Progenitor cell of endocrine pancreas (in vitro differentiated cells): ENCODE data around the gene FREY1. TPM values are rescaled to one million over a fixed set of nuclear protein-coding genes. Genes with fewer than 3 reads are reported as not detected.

Experiments used
- DNase-seq: peaks from one replicate; pipeline ENCODE4 v3.0.0; 2021; ENCODE audit warnings: low spot score; ENCODE audit not compliant: unreplicated experiment
- H3K27ac Mint-ChIP-seq: 2 replicates; pipeline ENCODE4 v1.8.0; 2021; ENCODE audit warnings: mild to moderate bottlenecking, moderate library complexity, mixed read lengths
- H3K27me3 Mint-ChIP-seq: 2 replicates; pipeline ENCODE4 v1.8.0; 2021; ENCODE audit warnings: mixed read lengths
- H3K36me3 Mint-ChIP-seq: 2 replicates; pipeline ENCODE4 v1.8.0; 2022; ENCODE audit warnings: mixed read lengths; ENCODE audit not compliant: insufficient read depth
- H3K4me1 Mint-ChIP-seq: 2 replicates; pipeline ENCODE4 v1.8.0; 2021; ENCODE audit warnings: low read depth, mixed read lengths
- H3K4me3 Mint-ChIP-seq: 2 replicates; pipeline ENCODE4 v1.8.0; 2021; ENCODE audit warnings: low read depth, mild to moderate bottlenecking, moderate library complexity, mixed read lengths
- H3K9me3 Mint-ChIP-seq: 2 replicates; pipeline ENCODE4 v1.8.0; 2021; ENCODE audit warnings: low read depth, mixed read lengths
- total RNA-seq: library from RNA; stranded (reverse); gene quantifications from 2 replicates; pipeline ENCODE4 v1.2.1, GENCODE V29; 2021
- TF ChIP-seq, protein P1 (sequence below): fragments of 200-600 bp; sonication (generic); IDR thresholded peaks from one replicate; pipeline ENCODE4 v1.5.0; 2021; ENCODE audit warnings: antibody characterized with exemption, mild to moderate bottlenecking; ENCODE audit not compliant: unreplicated experiment

The FREY1 gene
- total RNA-seq, 1 donor from 2014 or later: 3.7 TPM

DNA sequence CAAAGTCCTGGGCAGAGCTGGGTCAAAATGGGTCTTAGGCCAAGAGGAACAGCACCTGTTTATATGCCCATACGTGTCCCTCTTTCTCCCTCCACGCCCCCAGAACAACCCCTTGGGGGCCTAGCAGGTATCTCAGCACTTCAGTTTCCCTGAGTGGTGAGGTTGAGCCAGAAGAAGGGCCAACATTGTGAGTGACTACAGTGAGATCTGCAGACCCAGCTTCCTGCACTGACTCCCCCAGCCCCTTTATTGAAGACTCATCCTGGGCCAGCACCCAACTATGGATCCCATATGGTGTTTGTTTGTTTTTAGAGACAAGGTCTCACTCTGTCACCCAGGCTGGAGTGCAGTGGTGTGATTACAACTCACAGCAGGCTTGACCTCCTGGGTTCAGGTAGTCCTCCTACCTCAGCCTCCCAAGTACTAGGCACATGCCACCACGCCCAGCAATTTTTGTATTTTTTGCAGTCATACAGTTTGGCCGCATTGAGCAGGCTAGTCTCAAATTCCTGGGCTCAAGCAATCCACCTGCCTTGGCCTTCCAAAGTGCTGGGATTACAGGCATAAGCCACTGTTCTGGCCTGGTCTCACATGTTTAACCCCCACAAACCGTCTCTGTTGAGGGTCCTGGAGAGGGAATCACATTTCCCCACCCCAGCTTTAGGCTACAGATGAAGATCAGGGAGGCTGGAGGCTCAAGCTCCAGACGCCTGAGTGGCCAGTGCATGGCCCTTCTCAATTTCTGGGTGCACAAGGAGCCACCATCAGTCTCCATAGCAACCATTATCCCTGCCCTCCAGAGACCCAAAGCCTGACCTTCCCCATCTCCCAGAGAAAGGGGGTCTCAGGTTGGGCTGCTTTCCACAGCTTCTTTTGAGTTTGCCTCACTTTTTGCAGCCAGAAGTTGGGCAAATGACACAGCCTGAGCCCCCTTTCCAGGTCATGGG lies 13.7 kb upstream of the FREY1 start:
- peak overlapping the region; percentile 97 for H3K27ac Mint-ChIP-seq
- no peaks in the 10 kb centered on the region for H3K9me3 Mint-ChIP-seq
- DNase-seq: no peak
- TF ChIP-seq, protein P1, sequence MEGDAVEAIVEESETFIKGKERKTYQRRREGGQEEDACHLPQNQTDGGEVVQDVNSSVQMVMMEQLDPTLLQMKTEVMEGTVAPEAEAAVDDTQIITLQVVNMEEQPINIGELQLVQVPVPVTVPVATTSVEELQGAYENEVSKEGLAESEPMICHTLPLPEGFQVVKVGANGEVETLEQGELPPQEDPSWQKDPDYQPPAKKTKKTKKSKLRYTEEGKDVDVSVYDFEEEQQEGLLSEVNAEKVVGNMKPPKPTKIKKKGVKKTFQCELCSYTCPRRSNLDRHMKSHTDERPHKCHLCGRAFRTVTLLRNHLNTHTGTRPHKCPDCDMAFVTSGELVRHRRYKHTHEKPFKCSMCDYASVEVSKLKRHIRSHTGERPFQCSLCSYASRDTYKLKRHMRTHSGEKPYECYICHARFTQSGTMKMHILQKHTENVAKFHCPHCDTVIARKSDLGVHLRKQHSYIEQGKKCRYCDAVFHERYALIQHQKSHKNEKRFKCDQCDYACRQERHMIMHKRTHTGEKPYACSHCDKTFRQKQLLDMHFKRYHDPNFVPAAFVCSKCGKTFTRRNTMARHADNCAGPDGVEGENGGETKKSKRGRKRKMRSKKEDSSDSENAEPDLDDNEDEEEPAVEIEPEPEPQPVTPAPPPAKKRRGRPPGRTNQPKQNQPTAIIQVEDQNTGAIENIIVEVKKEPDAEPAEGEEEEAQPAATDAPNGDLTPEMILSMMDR: no peak
- no peaks in the 10 kb centered on the region for H3K36me3 Mint-ChIP-seq
- H3K4me3 Mint-ChIP-seq: peak overlapping the region; percentile 74
- H3K27me3 Mint-ChIP-seq: peaks cover 8% of the 10 kb centered on the region
- H3K4me1 Mint-ChIP-seq: peaks cover 26% of the 10 kb centered on the region

DNA sequence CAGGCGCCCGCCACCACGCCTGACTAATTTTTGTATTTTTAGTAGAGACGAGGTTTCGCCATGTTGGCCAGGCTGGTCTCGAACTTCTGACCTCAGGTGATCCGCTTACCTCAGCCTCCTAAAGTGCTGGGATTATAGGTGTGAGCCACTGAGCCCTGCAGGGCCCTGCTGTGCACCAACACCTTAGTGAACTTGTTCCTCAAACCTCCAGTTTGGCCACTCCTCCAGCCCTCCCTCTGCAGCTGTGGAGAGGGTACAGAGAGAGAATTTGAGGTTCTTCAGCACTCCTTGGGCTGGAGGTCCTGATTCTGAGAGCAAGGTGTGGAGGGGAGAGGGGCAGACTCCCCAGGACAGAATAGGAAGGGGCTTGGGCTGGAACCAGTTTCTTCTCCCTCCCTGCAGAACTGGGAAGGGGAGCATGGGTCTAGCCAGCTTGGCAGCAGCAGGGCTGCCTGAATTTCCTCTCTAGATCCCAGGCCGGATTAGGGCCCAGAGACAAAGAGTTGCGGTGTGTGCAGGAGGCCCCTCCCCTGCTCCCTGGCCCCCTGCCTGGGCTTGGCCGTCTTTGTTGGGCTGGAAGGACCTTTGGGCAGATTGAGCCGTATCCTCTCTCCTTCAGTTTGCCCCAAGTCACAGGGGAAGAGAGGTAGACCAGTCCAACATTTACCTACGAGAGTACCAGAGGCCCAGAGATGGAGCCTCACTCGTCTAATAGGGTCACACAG lies 12.9 kb upstream of the FREY1 start:
- Mint-ChIP-seq H3K27me3 (peaks cover 8% of the 10 kb centered on the region), H3K27ac (no peak overlapping the region), H3K4me3 (no peak overlapping the region), H3K4me1 (peaks cover 26% of the 10 kb centered on the region), H3K36me3 (no peaks in the 10 kb centered on the region), H3K9me3 (no peaks in the 10 kb centered on the region)
- TF ChIP-seq, protein P1: no peak
- DNase-seq: no peak

DNA sequence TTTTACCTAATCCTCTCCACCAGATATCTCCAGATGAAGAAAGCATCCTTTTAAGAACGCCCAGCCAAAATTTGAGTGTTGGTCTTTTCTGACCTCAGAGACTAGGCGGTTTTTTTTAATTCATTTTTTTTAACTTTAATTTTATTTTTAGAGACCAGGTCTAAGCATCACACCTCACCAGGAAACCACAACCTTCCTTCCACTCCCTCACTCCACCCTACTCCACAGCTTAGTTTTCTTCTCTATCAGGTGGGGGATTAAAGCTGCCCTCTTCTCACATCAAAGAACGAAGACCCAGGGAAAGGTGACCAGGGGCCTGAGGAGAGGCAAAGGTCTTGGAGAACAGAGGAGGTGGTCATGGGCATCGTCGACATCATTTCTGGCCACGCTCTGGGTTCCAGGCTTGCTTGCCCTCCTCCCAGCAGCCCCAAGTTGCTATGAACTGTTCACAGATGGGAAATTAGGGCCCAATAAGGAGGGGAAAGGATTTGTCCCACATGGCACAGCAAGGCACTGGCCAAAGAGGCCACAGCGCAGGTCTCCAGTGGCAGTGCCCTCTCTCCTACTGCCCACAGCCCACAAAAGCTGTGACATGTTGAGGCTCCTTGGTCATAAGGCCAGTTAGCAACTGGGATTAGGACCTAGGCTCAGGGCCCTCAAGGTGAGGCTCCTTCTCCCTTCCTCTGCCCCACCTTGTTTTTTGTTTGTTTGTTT lies 12.0 kb upstream of the FREY1 start:
- Mint-ChIP-seq H3K9me3 (no peaks in the 10 kb centered on the region), H3K27ac (no peak overlapping the region), H3K27me3 (peaks cover 4% of the 10 kb centered on the region), H3K4me3 (peak overlapping the region; percentile 95), H3K4me1 (peaks cover 24% of the 10 kb centered on the region), H3K36me3 (no peaks in the 10 kb centered on the region)
- DNase-seq: no peak
- TF ChIP-seq, protein P1: no peak

DNA sequence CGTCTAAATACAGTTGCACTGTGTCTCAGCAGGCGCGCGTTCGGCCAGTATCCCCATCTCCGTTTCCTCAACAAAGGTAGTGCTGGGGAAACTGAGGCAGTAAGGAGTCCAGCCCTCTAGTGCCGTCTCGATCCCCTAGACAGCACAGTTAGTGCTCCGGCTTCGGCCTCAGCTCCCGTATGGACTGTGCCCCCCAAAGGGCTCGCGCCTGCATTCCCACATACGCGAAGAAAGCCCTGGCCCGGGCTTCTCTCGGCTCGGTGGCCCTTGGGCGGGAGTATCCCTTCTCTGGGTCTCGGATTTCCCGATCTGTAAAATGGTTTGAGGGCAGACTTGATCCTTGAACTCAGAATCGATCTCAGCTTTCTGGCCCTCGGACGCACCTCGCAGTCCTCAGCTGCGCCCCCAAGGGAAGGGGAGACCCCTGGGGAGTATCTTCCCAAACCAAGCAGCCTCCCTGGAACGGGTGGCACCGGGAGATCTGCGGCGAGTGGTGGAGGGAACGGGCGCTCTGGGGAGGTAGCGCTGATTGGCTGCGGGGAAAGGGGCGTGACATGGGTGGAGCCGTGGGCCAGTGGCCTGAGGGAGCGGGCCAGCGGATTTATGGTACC lies 11.4 kb upstream of the FREY1 start:
- Mint-ChIP-seq H3K27me3 (peaks cover 3% of the 10 kb centered on the region), H3K4me1 (peaks cover 24% of the 10 kb centered on the region), H3K4me3 (peak overlapping the region; percentile 95), H3K27ac (peak overlapping the region; percentile 98), H3K9me3 (no peaks in the 10 kb centered on the region), H3K36me3 (no peaks in the 10 kb centered on the region)
- DNase-seq: peak; percentile 52
- TF ChIP-seq, protein P1: no peak
